GM12864 (cell line): ENCODE measurements around the gene CYP26B1.

Experiments
- DNase-seq: peaks from one replicate; pipeline ENCODE4 v3.0.0-alpha.2; 2011; ENCODE audit warnings: low read depth
- H3K4me3 ChIP-seq: 2 replicates; pipeline ENCODE4 v1.5.1; 2011; ENCODE audit warnings: mild to moderate bottlenecking, low read depth, low read length, control low read depth
- TF ChIP-seq, protein P1 (sequence below): IDR thresholded peaks from 2 replicates; pipeline ENCODE4 v1.5.1; 2011; ENCODE audit warnings: low read depth, mild to moderate bottlenecking, moderate library complexity, low read length, control low read depth, inconsistent platforms; ENCODE audit errors: missing control alignments

CYP26B1 gene

DNA sequence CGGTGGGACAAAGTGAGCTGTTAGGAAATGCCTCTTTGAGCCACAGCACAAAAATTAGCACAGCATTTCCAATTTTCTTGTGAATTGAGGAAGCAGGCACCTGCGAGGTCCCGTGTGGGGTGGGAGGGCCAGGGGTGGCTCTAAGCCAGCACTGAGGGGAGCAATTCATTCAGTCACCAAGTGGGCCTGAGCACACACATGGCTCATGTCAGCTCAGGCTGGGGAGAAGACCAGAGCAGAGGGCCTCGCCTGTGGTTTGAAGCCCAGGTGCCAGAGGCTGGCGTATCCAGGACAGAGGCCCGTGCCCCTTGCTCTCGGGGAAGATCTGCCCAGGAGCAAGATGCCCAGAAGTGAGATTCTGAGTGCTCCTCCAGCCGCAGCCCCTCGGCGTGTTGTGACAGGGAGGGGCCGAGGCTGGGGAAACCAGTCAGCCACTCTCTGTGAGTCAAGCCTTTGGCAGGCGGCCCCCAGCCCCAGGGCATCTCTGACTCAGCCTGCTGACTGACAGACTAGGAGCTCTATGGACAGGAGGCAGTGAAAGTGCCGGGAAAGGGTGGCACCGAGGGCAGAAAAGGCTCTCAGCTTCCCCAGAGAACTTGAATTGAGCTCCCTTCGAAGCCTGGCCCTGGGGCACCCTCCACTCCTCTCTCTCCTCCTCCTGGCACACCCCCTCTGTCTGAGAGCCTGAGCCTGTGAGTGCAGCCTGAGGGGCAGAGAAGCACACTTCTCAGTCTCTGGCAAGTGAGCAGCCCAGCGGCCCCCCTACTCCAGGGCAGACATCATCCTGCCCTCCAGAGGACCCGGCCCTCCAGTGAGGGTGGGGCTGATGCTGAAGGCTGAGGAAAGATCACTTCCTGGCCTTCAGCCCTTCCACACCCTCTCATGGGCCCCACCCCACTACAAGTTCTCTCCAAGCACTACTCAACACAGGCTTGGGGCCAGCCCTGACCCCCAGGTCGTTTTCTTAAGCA lies 32.3 kb downstream of the CYP26B1 start:
- DNase-seq, result no peak
- H3K4me3 ChIP-seq, result no peak overlapping the region
- TF ChIP-seq, protein P1, sequence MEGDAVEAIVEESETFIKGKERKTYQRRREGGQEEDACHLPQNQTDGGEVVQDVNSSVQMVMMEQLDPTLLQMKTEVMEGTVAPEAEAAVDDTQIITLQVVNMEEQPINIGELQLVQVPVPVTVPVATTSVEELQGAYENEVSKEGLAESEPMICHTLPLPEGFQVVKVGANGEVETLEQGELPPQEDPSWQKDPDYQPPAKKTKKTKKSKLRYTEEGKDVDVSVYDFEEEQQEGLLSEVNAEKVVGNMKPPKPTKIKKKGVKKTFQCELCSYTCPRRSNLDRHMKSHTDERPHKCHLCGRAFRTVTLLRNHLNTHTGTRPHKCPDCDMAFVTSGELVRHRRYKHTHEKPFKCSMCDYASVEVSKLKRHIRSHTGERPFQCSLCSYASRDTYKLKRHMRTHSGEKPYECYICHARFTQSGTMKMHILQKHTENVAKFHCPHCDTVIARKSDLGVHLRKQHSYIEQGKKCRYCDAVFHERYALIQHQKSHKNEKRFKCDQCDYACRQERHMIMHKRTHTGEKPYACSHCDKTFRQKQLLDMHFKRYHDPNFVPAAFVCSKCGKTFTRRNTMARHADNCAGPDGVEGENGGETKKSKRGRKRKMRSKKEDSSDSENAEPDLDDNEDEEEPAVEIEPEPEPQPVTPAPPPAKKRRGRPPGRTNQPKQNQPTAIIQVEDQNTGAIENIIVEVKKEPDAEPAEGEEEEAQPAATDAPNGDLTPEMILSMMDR, result no peak

DNA sequence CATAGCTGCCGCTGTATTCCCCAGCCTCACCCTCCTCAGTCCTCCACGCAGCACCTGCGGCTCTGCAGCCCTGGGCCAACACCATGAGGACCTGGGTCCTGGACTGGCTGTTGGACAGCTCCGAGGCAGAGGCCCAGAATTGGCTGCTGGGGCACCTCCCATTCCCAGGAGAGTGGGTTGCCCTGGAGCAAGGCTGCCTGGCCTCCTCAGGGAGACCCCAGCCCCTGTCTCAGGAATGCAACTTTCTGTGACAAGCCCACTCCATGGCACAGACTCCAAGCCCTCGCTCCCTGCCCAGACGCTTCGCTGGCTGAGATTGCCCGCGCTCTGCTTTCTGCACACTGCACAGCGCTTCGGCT lies 33.0 kb downstream of the CYP26B1 start:
- no peak overlapping the region for H3K4me3 ChIP-seq
- DNase-seq, result no peak
- TF ChIP-seq, protein P1, result no peak

DNA sequence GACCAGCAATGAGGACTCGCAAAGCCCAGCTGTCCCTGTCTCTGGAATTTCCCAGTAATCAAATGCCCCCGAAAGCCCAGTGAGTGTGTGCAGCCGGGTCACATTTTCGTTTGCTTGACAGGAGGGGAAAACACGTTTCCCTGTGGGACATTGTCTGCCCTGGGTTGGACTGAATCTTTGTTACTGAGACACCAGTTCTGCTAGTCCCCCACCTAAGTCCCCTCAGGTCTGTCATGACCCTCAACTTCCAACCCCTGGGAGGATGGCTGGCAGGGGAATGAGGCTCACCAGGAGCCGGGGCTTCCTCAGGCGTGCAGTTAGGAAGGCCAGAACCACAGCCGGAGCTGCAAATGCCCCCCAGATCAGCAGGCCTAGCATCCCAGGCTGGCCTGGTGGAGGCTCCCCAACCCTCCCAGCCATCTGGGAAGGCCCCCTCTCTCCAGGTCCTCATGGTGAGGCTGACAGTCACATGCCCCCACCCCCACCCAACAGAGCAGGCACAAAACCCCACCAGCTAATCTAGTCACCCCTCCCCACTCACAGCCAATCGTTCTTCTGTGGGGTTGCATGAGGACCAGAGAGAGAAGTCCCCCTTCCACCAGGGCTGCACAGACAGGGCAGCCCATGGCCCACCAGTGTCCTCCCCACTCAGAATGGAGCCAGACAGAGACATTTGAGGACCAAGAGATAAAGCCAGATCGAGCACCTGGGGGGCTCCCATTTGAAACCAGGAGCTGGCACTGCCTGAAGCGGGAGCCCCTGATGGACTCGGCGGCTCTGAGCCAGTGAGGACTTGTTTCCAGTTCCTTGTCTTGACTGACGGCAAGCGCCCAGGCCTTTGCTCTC lies 33.6 kb downstream of the CYP26B1 start:
- no peak for DNase-seq
- TF ChIP-seq, protein P1, result no peak
- H3K4me3 ChIP-seq, result no peak overlapping the region

DNA sequence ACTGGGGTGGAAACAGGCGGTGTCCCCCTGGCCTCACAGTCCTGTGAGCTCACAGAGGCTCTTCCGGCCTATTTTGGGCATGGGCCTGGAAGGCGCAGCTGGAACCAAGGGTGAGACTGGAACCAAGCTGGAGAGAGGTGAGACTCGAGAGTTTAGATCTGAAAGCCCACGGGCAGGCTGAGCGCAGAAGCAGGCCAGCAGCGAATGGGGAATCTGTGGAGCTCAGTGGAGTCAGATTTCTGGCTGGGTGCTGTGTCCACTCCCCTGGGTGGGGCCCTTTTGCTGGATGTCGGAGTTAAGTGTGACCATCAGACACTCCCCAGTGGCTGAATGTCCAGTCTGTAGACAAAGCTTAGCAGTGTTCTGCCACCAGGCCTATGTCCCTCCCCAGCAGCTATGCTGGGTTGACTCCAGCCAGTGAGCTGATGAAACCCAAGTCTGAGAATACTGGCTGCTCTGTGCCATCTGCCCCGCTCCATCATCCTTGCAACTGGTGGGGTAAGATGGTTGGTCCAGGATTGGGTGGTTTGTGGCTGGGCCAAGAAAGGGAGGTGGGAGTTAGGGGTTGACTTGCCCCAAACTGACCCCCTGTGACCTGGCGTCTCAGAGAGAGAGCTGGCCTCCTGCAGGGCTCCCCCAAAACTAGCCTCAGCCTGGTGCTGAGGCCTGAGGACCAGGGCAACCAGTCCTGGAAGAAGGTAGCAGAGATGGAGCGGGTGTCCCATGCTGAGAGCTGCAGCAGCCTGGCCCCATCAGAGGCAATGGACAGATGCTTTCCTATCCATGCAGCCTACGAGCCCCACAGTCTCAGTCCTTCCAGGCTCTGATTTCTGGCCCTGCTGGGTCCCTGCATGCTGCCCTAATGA lies 34.4 kb downstream of the CYP26B1 start:
- no peak overlapping the region for H3K4me3 ChIP-seq
- no peak for DNase-seq
- TF ChIP-seq, protein P1, result no peak

DNA sequence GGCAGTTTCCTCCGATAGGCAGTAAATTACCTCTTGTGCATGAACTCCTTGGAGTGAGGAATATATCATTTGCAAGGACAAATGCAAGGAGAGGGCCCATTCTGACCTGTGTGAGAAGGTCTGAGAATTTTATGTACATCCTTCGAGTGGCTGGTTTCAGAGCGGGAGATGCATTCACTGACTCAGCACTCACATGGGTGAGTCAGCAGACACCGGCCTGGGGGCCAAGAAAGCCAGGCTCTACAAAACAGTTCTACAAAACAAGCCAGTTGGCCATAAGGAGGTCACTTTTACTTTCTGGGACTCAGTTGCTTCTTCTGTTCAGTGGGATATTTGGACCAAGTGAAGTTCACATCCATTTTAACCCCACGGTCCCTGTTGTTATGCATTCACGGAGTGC lies 35.3 kb downstream of the CYP26B1 start:
- no peak overlapping the region for H3K4me3 ChIP-seq
- DNase-seq, result no peak
- TF ChIP-seq, protein P1, result no peak

DNA sequence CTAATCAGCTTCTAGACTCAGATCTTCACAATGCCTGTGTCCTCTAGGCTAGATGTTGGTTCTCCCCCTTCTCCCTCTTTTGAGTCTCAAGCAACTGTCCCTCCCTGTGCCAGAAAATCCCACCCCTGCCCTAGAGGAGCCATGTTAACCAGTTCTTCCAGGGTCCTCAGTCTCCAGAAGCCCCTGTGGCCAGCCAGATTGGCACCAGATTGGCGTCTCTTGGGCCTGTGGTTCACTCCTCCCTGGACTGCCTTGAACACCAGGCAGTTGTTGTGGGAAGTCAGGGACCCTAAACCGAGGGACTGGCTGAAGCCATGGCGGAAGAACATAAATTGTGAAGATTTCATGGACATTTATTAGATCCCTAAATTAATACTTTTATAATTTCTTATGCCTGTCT lies 36.6 kb downstream of the CYP26B1 start:
- DNase-seq, result no peak
- TF ChIP-seq, protein P1, result no peak
- no peak overlapping the region for H3K4me3 ChIP-seq
